Activated CD4-positive, alpha-beta T cell treated with anti-CD3 and anti-CD28 coated beads for 36 hours (primary cell): Measurements from ENCODE around the gene SPEM3. TPM values are rescaled to one million over a fixed set of nuclear protein-coding genes. Genes with fewer than 3 reads are reported as not detected.

Source experiments
- ATAC-seq: fragments of 200-7000 bp; cut with Tn5 transposase; one replicate; pipeline ENCODE4 v1.10.0; 2021; ENCODE audit warnings: mild to moderate bottlenecking, moderate library complexity
- CTCF ChIA-PET: fragments of 350-600 bp; sonication (Branson Sonifier 250); formaldehyde crosslinking; loops from one replicate; lab custom pipeline; 2021; ENCODE audit warnings: antibody characterized with exemption; lab: Charles Lee
- POLR2A ChIA-PET: fragments of 350-600 bp; sonication (Branson Sonifier 250); formaldehyde crosslinking; loops from one replicate; lab custom pipeline; 2021; ENCODE audit warnings: antibody characterized with exemption, inconsistent platforms; lab: Charles Lee
- DNase-seq: peaks from one replicate; pipeline ENCODE4 v3.0.0-alpha.2; 2020
- H3K27ac Mint-ChIP-seq: one replicate; pipeline ENCODE4 v1.8.0; 2021; ENCODE audit warnings: mixed read lengths
- H3K27me3 Mint-ChIP-seq: one replicate; pipeline ENCODE4 v1.8.0; 2021; ENCODE audit warnings: mixed read lengths
- H3K36me3 Mint-ChIP-seq: one replicate; pipeline ENCODE4 v1.8.0; 2021; ENCODE audit warnings: low read depth, mixed read lengths
- H3K4me1 Mint-ChIP-seq: one replicate; pipeline ENCODE4 v1.8.0; 2021; ENCODE audit warnings: mixed read lengths
- H3K4me3 Mint-ChIP-seq: one replicate; pipeline ENCODE4 v1.8.0; 2021; ENCODE audit warnings: mild to moderate bottlenecking, moderate library complexity, mixed read lengths
- H3K9me3 Mint-ChIP-seq: one replicate; pipeline ENCODE4 v1.8.0; 2021; ENCODE audit warnings: low read depth, mixed read lengths
- intact Hi-C, 2 experiments: fragments of 100-400 bp; cut with DNase I in 1 of 2; cut with micrococcal nuclease in 1 of 2; formaldehyde crosslinking; loops; one replicate each; pipeline versions ENCODE4 v1.14.2 to v1.15.1; 2022 to 2024; cut with DNase I, micrococcal nuclease
- total RNA-seq, 2 experiments: library from RNA; stranded (reverse); gene quantifications; one replicate each; pipeline ENCODE4 v1.2.3, GENCODE V29; 2021

Gene SPEM3
- total RNA-seq, 2 experiments from 2014 or later, result not detected

- intact Hi-C loops, result loop anchor here (1.0 to 5.0 kb wide), 5 partner anchors 81 to 785 kb away; partner anchors contain the start of genes C17orf100 (in 1 of the 2), KCTD11 (in 1 of the 2), MED31 (in 1 of the 2) and SLC2A4 (in 1 of the 2)
Measured at GRCh38 chr17:7437369-7437863, 8.8 kb downstream of the SPEM3 start.

GRCh38 chr17:7437950-7438614 lies 9.4 kb downstream of the SPEM3 start:
- no peaks in the 10 kb centered on the region for H3K9me3 Mint-ChIP-seq

More at GRCh38 chr17:7437369-7437863, 8.8 kb downstream of the SPEM3 start:
- H3K27ac Mint-ChIP-seq, result no peak overlapping the region
- H3K9me3 Mint-ChIP-seq, result no peaks in the 10 kb centered on the region
- ChIA-PET CTCF (interaction anchor here (0.6 to 3.5 kb wide), 29 partner anchors 8 to 250 kb away, joined by 3 to 27 read pairs (median 4); partner anchors contain the start of genes ACAP1, CHRNB1, NEURL4 and PLSCR3), POLR2A (interaction anchor here (0.6 to 3.1 kb wide), 7 partner anchors 34 to 249 kb away, joined by 3 to 13 read pairs (median 8); partner anchors contain the start of genes MPDU1, POLR2A, TMEM256 and TP53)
- ATAC-seq (no peak), DNase-seq (no peak)
- H3K4me3 Mint-ChIP-seq, result peak overlapping the region; percentile 92
- H3K4me1 Mint-ChIP-seq, result peaks cover 37% of the 10 kb centered on the region
- H3K36me3 Mint-ChIP-seq, result peaks cover 13% of the 10 kb centered on the region
- H3K27me3 Mint-ChIP-seq, result peaks cover 25% of the 10 kb centered on the region

GRCh38 chr17:7438656-7439460 lies 10.2 kb downstream of the SPEM3 start:
- ChIA-PET CTCF (interaction anchor here (0.5 to 1.2 kb wide), 4 partner anchors 9 to 78 kb away, joined by 3 read pairs; no protein-coding TSS in a partner anchor), POLR2A (interaction anchor here (0.6 to 0.7 kb wide), 2 partner anchors 46 to 244 kb away, joined by 3 read pairs; no protein-coding TSS in a partner anchor)
- peaks cover 13% of the 10 kb centered on the region for H3K36me3 Mint-ChIP-seq
- no peaks in the 10 kb centered on the region for H3K9me3 Mint-ChIP-seq
- H3K27me3 Mint-ChIP-seq, result peaks cover 28% of the 10 kb centered on the region
- DNase-seq (no peak), ATAC-seq (no peak)
- H3K4me3 Mint-ChIP-seq, result peak overlapping the region; percentile 68
- H3K4me1 Mint-ChIP-seq, result peaks cover 37% of the 10 kb centered on the region
- no peak overlapping the region for H3K27ac Mint-ChIP-seq
- intact Hi-C loops, result loop anchor here in 1 of 2 experiments (5.0 kb wide), 1 partner anchor 787 kb away; the partner anchor contains the start of genes C17orf100 and MED31

More at GRCh38 chr17:7437950-7438614, 9.4 kb downstream of the SPEM3 start:
- Mint-ChIP-seq H3K4me1 (peaks cover 37% of the 10 kb centered on the region), H3K4me3 (peak overlapping the region; percentile 68), H3K36me3 (peaks cover 13% of the 10 kb centered on the region), H3K27ac (peak overlapping the region; percentile 28), H3K27me3 (peaks cover 28% of the 10 kb centered on the region)
- POLR2A ChIA-PET, result interaction anchor here (0.6 to 0.7 kb wide), 2 partner anchors 46 to 245 kb away, joined by 3 read pairs; no protein-coding TSS in a partner anchor
- intact Hi-C loops, result loop anchor here (1.0 to 5.0 kb wide), 5 partner anchors 82 to 786 kb away; partner anchors contain the start of genes C17orf100 (in 1 of the 2), KCTD11 (in 1 of the 2), MED31 (in 1 of the 2) and SLC2A4 (in 1 of the 2)
- peak; percentile 84 for DNase-seq
- no peak for ATAC-seq
- CTCF ChIA-PET, result interaction anchor here (0.5 to 2.5 kb wide), 6 partner anchors 10 to 114 kb away, joined by 3 to 16 read pairs (median 3); partner anchors contain the start of genes SLC35G6, TMEM256 and ZBTB4

- peaks cover 31% of the 10 kb centered on the region for H3K27me3 Mint-ChIP-seq
- ATAC-seq (no peak), DNase-seq (peak; percentile 24)
- ChIA-PET POLR2A (interaction anchor here (0.6 kb wide), 1 partner anchor 513 kb away, joined by 3 read pairs; no protein-coding TSS in a partner anchor), CTCF (interaction anchor here (0.5 to 2.8 kb wide), 5 partner anchors 39 to 245 kb away, joined by 3 to 10 read pairs (median 5); partner anchors contain the start of gene SENP3)
- H3K4me1 Mint-ChIP-seq, result peaks cover 37% of the 10 kb centered on the region
- H3K27ac Mint-ChIP-seq, result peak within 1 kb of the TSS; percentile 45
- H3K4me3 Mint-ChIP-seq, result peak within 1 kb of the TSS; percentile 79
- intact Hi-C loops, result loop anchor here (2.0 to 5.0 kb wide), 2 partner anchors 37 to 787 kb away; partner anchors contain the start of genes C17orf100 (in 1 of the 2) and MED31 (in 1 of the 2)
- no peaks in the 10 kb centered on the region for H3K9me3 Mint-ChIP-seq
- peaks cover 13% of the 10 kb centered on the region for H3K36me3 Mint-ChIP-seq
Measured at GRCh38 chr17:7439462-7440112, 10.9 kb downstream of the SPEM3 start, which contains the start of gene FGF11. TSS of gene FGF11 (plus strand) at chr17:7439512. CDS start at chr17:7439621, 109 bp downstream.

GRCh38 chr17:7440113-7440833 lies 11.6 kb downstream of the SPEM3 start:
- CTCF ChIA-PET, result interaction anchor here (0.5 to 2.8 kb wide), 10 partner anchors 13 to 428 kb away, joined by 3 to 10 read pairs (median 4); partner anchors contain the start of genes SENP3 and WRAP53
- H3K27ac Mint-ChIP-seq, result peak overlapping the region; percentile 45

GRCh38 chr17:7440834-7441195 lies 12.2 kb downstream of the SPEM3 start:
- Mint-ChIP-seq H3K27ac (no peak overlapping the region), H3K36me3 (peaks cover 13% of the 10 kb centered on the region), H3K9me3 (no peaks in the 10 kb centered on the region), H3K27me3 (peaks cover 41% of the 10 kb centered on the region), H3K4me1 (peaks cover 43% of the 10 kb centered on the region), H3K4me3 (peak overlapping the region; percentile 79)
- ATAC-seq (no peak), DNase-seq (peak; percentile 62)
- intact Hi-C loops, result loop anchor here in 1 of 2 experiments (2.0 kb wide), 1 partner anchor 36 kb away; no protein-coding TSS in a partner anchor
- POLR2A ChIA-PET, result interaction anchor here (0.7 to 1.0 kb wide), 4 partner anchors 14 to 402 kb away, joined by 3 read pairs; no protein-coding TSS in a partner anchor
- CTCF ChIA-PET, result interaction anchor here (0.6 to 2.8 kb wide), 8 partner anchors 13 to 233 kb away, joined by 3 to 10 read pairs (median 3); partner anchors contain the start of genes SENP3 and SLC35G6

More at GRCh38 chr17:7440113-7440833, 11.6 kb downstream of the SPEM3 start:
- peaks cover 13% of the 10 kb centered on the region for H3K36me3 Mint-ChIP-seq
- DNase-seq (peak; percentile 77), ATAC-seq (no peak)
- intact Hi-C loops, result loop anchor here in 1 of 2 experiments (2.0 kb wide), 1 partner anchor 37 kb away; no protein-coding TSS in a partner anchor
- no peaks in the 10 kb centered on the region for H3K9me3 Mint-ChIP-seq
- POLR2A ChIA-PET, result interaction anchor here (0.6 to 1.0 kb wide), 4 partner anchors 15 to 512 kb away, joined by 3 read pairs; no protein-coding TSS in a partner anchor
- H3K4me1 Mint-ChIP-seq, result peaks cover 37% of the 10 kb centered on the region
- peak overlapping the region; percentile 79 for H3K4me3 Mint-ChIP-seq
- peaks cover 36% of the 10 kb centered on the region for H3K27me3 Mint-ChIP-seq

- Mint-ChIP-seq H3K27me3 (peaks cover 44% of the 10 kb centered on the region), H3K9me3 (no peaks in the 10 kb centered on the region), H3K4me1 (peaks cover 44% of the 10 kb centered on the region), H3K27ac (no peak overlapping the region), H3K4me3 (no peak overlapping the region), H3K36me3 (peaks cover 13% of the 10 kb centered on the region)
- DNase-seq (no peak), ATAC-seq (no peak)
- intact Hi-C loops, result loop anchor here in 1 of 2 experiments (2.0 kb wide), 1 partner anchor 36 kb away; no protein-coding TSS in a partner anchor
- CTCF ChIA-PET, result interaction anchor here (0.6 to 2.8 kb wide), 8 partner anchors 12 to 120 kb away, joined by 3 to 10 read pairs (median 4); partner anchors contain the start of genes NEURL4, SENP3 and SLC35G6
- POLR2A ChIA-PET, result interaction anchor here (0.7 to 1.0 kb wide), 4 partner anchors 37 to 401 kb away, joined by 3 read pairs; partner anchors contain the start of gene POLR2A
Measured at GRCh38 chr17:7441266-7441665, 12.6 kb downstream of the SPEM3 start.

GRCh38 chr17:7442142-7442541 lies 13.5 kb downstream of the SPEM3 start:
- intact Hi-C loops, result no loop called here
- Mint-ChIP-seq H3K4me3 (no peak overlapping the region), H3K27ac (no peak overlapping the region), H3K36me3 (peaks cover 12% of the 10 kb centered on the region), H3K4me1 (peaks cover 41% of the 10 kb centered on the region), H3K27me3 (peaks cover 49% of the 10 kb centered on the region), H3K9me3 (no peaks in the 10 kb centered on the region)
- no peak for DNase-seq
- POLR2A ChIA-PET, result interaction anchor here (0.6 to 0.7 kb wide), 3 partner anchors 42 to 70 kb away, joined by 3 to 7 read pairs (median 6); partner anchors contain the start of gene POLR2A
- CTCF ChIA-PET, result interaction anchor here (1.3 to 2.8 kb wide), 3 partner anchors 87 to 119 kb away, joined by 3 to 10 read pairs (median 4); partner anchors contain the start of genes NEURL4 and SENP3
- ATAC-seq, result no peak
